Hematopoietic multipotent progenitor cell treated with erythropoietin and hydrocortisone succinate and interleukin-3 and kit ligand, for 15 days (in vitro differentiated cells): Measurements from ENCODE around the gene SLC22A9.
"Not testable (repeated sequence)": the region's sequence is repeated elsewhere in the genome, so short reads cannot be mapped to it uniquely, and the experiment has no call there.

Experiments used
- DNase-seq: peaks from one replicate; pipeline ENCODE4 v3.0.0-alpha.2; 2015; ENCODE audit warnings: low spot score

The SLC22A9 gene

GRCh38 chr11:63369165-63369970 is at the start of gene SLC22A9:
Gene SLC22A9, plus strand, starts transcription at chr11:63369785. Its CDS starts 272 bp downstream, at chr11:63370057.
- DNase-seq = no peak

- no peak for DNase-seq
Measured at GRCh38 chr11:63321723-63322122, 47.9 kb upstream of the SLC22A9 start.

DNA sequence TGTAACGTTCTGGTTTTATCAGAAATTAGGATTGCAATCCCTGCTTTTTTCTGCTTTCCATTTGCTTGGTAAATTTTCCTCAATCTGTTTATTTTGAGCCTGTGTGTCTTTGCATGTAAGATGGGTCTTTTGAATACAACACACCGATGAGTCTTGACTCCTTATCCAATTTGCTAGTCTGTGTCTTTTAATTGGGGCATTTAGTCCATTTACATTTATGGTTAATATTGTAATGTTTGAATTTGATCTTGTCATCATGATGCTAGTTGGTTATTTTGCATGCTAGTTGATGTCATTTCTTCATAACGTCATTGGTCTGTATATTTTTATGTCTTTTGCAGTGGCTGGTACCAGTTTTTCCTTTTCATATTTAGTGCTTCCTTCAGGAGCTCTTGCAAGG is 34.5 kb upstream of the SLC22A9 start:
- DNase-seq = not testable (repeated sequence)

- DNase-seq = no peak
Measured at GRCh38 chr11:63337070-63337469, 32.5 kb upstream of the SLC22A9 start.

DNA sequence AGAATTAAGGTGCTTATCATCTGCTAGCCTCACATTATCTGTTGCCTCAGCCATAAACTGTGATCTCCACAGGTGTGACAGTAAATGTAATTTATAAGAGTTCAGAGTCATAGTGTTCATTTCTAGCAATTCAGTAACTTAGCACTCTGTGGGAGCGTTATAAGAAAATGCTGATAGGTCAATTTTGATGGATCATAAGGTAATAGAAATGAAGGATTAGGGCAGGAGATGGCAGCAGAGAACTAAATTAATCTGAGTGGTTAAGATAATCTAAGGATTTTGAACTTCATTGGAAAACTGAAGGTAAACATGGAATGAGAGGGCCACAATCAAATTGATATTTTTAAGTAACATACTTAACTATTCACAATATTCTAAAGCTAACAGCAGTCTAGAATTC is 26.5 kb upstream of the SLC22A9 start:
- DNase-seq = no peak

DNA sequence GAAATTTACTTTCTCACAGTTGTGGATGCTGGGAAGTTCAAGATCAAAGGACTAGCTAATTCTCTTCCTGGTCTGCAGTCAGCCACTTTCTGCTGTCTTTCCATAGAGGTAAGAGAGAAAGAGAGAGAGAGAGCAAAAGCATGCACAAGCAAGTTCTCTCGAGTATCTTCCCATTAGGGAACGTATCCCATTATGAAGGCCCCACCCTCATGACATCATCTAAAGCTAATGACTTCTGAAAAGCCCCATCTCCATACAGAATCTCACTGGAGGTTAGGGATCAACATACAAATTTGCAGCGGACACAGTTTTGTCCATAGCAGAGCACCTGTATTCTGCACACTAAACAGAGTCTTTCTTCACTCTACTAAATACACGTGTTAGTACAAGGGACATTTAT is 17.4 kb upstream of the SLC22A9 start:
- DNase-seq = no peak

- DNase-seq = no peak
Measured at GRCh38 chr11:63362196-63362793, 7.3 kb upstream of the SLC22A9 start.

DNA sequence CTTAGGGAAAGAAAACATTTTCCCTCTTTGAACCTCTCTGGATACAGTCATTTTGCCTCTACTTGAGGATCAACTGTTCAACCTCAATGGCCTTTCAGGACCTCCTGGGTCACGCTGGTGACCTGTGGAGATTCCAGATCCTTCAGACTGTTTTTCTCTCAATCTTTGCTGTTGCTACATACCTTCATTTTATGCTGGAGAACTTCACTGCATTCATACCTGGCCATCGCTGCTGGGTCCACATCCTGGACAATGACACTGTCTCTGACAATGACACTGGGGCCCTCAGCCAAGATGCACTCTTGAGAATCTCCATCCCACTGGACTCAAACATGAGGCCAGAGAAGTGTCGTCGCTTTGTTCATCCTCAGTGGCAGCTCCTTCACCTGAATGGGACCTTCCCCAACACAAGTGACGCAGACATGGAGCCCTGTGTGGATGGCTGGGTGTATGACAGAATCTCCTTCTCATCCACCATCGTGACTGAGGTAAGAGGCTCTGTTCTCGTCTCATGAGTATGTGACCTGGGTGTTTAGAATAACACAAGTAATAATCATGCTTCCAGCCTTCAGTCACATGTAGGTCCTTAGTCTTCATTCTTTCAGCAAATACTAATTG is 495 bp downstream of the SLC22A9 start:
- DNase-seq = no peak

DNA sequence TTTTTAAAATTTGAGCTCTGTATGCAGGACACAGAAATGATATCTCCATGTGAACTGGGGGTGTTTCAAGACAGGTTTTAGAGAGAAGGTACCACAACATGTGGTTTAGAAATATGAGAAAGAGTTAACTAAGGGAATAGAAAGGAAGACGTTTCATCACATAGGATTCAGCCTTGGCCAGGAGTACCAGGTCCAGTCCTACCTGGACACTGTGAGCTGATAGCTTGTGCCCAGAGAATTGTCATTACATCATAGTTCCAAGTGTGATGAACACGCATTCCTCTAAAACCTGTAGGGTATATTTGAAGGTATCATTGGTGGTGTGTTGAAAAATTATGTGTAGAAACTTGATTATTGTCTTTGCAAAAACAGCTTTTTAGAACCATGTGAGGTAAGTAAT is 1.8 kb downstream of the SLC22A9 start:
- DNase-seq = no peak

GRCh38 chr11:63375434-63375833 is 5.8 kb downstream of the SLC22A9 start:
- DNase-seq = no peak

GRCh38 chr11:63380130-63380529 is 10.5 kb downstream of the SLC22A9 start:
- DNase-seq = no peak

GRCh38 chr11:63395697-63396096 is 26.1 kb downstream of the SLC22A9 start:
- DNase-seq = no peak

DNA sequence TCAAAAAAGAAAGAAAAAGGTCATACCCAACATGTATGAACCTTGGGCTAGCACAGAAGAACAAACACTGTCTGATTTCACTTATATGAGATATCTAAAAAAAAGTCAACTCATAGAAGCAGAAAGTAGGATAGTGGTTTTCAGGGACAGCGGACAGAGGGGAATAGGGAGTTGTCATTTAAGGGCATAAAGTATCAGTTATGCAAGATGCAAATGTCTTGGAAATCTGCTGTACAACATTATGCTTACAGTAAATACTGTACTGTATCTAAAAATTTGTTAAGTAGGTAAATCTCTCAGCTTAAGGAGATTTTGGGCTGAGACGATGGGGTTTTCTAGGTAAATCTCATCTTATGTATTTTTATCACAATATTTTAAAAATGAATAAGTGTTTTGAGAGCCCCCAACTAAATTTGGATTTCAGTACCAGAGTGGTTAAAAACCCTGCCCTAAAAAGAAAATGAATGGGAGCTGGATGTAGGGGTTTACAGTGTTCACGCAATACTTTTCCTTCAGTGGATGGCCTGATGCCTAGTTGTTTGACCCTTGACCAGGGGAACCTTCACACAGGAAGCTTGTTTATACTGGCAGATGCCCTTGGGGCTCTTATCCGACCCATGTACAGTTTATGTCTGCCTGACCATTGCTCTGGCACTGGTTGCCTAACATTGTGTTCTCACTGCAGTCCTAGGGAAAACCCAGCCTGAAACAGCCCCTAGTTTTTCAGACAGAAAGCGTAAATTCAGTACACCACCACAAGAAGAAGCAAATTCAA is 34.8 kb downstream of the SLC22A9 start:
- no peak for DNase-seq

- DNase-seq = no peak
Measured at GRCh38 chr11:63405114-63405513, 35.5 kb downstream of the SLC22A9 start.

DNA sequence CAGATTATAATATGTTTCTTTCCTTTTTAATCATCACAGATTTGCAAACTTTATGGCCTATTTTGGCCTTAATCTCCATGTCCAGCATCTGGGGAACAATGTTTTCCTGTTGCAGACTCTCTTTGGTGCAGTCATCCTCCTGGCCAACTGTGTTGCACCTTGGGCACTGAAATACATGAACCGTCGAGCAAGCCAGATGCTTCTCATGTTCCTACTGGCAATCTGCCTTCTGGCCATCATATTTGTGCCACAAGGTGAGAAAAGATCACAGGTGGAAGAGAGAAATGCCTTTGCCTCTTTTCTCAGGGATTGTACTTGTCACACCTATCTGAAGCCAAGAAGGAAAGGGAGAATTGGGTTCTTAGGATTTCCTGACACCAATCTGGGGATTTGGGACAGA is 36.9 kb downstream of the SLC22A9 start:
- no peak for DNase-seq

GRCh38 chr11:63417174-63417852 is 47.7 kb downstream of the SLC22A9 start:
- DNase-seq = no peak

DNA sequence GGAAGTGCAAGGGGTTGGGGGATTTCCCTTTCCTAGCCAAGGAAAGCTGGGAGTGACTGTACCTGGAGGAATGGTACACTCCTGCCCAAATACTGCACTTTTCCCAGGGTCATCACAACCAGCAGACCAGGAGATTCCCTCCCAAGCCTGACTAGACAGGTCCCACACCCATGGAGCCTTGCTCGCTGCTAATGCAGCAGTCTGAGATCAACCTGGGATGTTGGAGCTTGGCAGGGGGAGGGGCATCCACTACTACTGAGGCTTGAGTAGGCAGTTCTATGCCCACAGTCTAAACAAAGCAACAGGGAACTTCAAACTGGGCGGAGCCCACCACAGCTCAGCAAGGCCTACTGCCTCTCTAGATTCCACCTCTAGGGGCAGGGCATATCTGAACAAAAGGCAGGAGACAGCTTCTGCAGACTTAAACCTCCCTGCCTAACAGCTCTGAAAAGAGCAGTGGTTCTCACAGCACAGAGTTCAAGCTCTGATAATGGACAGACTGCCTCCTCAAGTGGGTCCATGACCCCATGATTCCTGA is 58.5 kb downstream of the SLC22A9 start:
- no peak for DNase-seq

DNA sequence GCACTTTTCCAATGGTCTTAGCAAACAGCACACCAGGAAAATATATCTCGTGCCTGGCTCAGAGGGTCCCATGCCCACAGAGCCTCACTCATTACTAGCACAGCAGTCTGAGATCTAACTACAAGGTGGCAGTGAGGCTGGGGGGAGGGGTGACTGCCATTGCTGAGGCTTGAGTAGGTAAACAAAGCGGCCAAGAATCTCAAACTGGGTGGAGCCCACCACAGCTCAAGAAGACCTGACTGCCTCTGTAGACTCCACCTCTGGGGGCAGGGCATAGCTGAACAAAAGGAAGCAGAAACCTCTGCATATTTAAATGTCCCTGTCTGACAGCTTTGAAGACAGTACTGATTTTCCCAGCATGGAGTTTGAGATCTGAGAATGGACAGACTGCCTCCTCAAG is 61.1 kb downstream of the SLC22A9 start:
- DNase-seq = not testable (repeated sequence)

DNA sequence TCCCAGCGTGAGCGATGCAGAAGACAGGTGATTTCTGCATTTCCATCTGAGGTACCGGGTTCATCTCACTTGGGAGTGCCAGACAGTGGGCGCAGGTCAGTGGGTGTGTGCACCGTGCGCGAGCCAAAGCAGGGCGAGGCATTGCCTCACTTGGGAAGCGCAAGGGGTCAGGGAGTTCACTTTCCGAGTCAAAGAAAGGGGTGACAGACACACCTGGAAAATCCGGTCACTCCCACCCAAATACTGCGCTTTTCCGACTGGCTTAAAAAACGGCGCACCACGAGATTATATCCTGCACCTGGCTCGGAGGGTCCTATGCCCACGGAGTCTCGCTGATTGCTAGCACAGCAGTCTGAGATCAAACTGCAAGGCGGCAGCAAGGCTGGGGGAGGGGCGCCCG is 65.8 kb downstream of the SLC22A9 start:
- DNase-seq = not testable (repeated sequence)

GRCh38 chr11:63435831-63436230 is 66.2 kb downstream of the SLC22A9 start:
- not testable (repeated sequence) for DNase-seq

DNA sequence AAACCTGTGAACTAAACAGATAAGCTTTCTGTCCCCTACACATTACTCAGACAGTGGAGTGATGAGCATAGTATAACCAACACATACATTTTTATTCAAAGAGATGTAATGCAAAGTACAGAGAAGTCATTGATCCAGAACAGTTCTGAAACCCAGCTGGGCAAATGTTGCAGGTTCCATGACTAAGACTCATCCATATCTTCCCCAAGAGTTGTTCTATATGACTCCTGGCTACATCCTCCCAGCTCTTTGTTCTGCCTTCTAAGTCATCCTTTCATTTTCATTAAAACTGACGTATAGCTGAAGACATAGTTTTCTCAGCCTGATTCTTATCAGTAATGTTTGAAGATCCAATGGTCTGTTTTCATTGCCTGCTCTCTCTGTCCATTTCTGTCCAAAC is 74.1 kb downstream of the SLC22A9 start:
- DNase-seq = no peak

DNA sequence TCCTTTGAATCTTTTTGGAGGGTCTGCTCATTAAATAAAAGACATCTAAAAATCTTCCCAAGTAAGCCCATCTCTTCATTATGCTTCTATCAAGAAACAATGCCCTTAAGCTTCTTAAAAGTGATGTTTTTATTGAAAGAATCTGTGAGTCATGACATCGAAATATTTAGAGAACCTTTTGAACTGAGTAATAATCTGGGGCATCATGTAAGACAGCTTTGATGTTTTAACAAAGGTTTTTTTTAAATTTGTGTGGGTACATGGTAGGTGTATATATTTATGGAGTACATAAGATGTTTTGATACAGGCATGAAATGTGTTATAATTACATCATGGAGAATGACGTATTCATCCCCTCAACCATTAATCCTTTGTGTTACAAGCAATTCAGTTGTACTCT is 74.6 kb downstream of the SLC22A9 start:
- no peak for DNase-seq
